Mesenchymal stem cell (in vitro differentiated cells and primary cell): ENCODE results near the gene BOD1.

ENCODE experiments used
- DNase-seq: peaks from one replicate; pipeline ENCODE4 v3.0.0-alpha.2; 2013
- H2AFZ ChIP-seq: one replicate; pipeline ENCODE4 v1.6.1; 2013; ENCODE audit warnings: low read depth, mild to moderate bottlenecking, control low read depth, inconsistent platforms, low read length, moderate library complexity
- H2AK5ac ChIP-seq: 2 replicates; pipeline ENCODE4 v1.6.1; 2013; ENCODE audit warnings: low read length, moderate library complexity, mild to moderate bottlenecking, inconsistent platforms; ENCODE audit not compliant: severe bottlenecking
- H2BK120ac ChIP-seq: one replicate; pipeline ENCODE4 v1.6.1; 2013; ENCODE audit warnings: low read depth, mild to moderate bottlenecking, inconsistent platforms, low read length, moderate library complexity
- H2BK12ac ChIP-seq, 2 experiments: one replicate each; pipeline ENCODE4 v1.6.1; 2013; ENCODE audit warnings: inconsistent platforms in 2 of 2, low read length in 2 of 2, mild to moderate bottlenecking in 2 of 2, moderate library complexity in 2 of 2, control low read depth in 1 of 2
- H2BK15ac ChIP-seq: one replicate; pipeline ENCODE4 v1.6.1; 2013; ENCODE audit warnings: mild to moderate bottlenecking, low read depth, inconsistent platforms; ENCODE audit not compliant: poor library complexity, severe bottlenecking
- H2BK5ac ChIP-seq: 2 replicates; pipeline ENCODE4 v1.6.1; 2013; ENCODE audit warnings: low read depth, mild to moderate bottlenecking, low read length, control low read depth, inconsistent platforms; ENCODE audit not compliant: poor library complexity, severe bottlenecking
- H3K14ac ChIP-seq, 2 experiments: one replicate each; pipeline ENCODE4 v1.6.1; 2013; ENCODE audit warnings: inconsistent platforms in 2 of 2, low read length in 2 of 2, control low read depth in 1 of 2, mild to moderate bottlenecking in 1 of 2, moderate library complexity in 1 of 2
- H3K18ac ChIP-seq, 2 experiments: one replicate each; pipeline ENCODE4 v1.6.1; 2013; ENCODE audit warnings: inconsistent platforms in 2 of 2, low read length in 2 of 2, control low read depth in 1 of 2, low read depth in 1 of 2, mild to moderate bottlenecking in 1 of 2
- H3K23ac ChIP-seq, 2 experiments: one replicate each; pipeline ENCODE4 v1.6.1; 2013; ENCODE audit warnings: inconsistent platforms in 2 of 2, low read length in 2 of 2, mild to moderate bottlenecking in 2 of 2, moderate library complexity in 2 of 2, control low read depth in 1 of 2
- H3K27ac ChIP-seq: 2 replicates; pipeline ENCODE4 v1.5.1; 2013; ENCODE audit warnings: mild to moderate bottlenecking, moderate library complexity, low read length, control low read depth, inconsistent platforms; ENCODE audit not compliant: poor library complexity, severe bottlenecking
- H3K27me3 ChIP-seq, 2 experiments: 2 replicates each; pipeline versions ENCODE4 v1.6.1 to v1.7.0; 2013; ENCODE audit warnings: low read length in 2 of 2, mild to moderate bottlenecking in 2 of 2, moderate library complexity in 2 of 2, control low read depth in 1 of 2, inconsistent platforms in 1 of 2; ENCODE audit not compliant: control insufficient read depth in 1 of 2, insufficient read depth in 1 of 2
- H3K36me3 ChIP-seq, 2 experiments: 2 replicates each; pipeline versions ENCODE4 v1.6.1 to v1.7.0; 2013; ENCODE audit warnings: low read length in 2 of 2, control low read depth in 1 of 2, inconsistent platforms in 1 of 2, low read depth in 1 of 2, mild to moderate bottlenecking in 1 of 2; ENCODE audit not compliant: insufficient read depth in 2 of 2, control insufficient read depth in 1 of 2
- H3K4ac ChIP-seq, 2 experiments: one replicate each; pipeline ENCODE4 v1.6.1; 2013; ENCODE audit warnings: inconsistent platforms in 2 of 2, low read length in 2 of 2, mild to moderate bottlenecking in 2 of 2, moderate library complexity in 2 of 2, control low read depth in 1 of 2, low read depth in 1 of 2
- H3K4me1 ChIP-seq: 2 replicates; pipeline ENCODE4 v1.6.1; 2013; ENCODE audit warnings: low read depth, low read length, control low read depth; ENCODE audit not compliant: control insufficient read depth, insufficient read depth
- H3K4me2 ChIP-seq: 2 replicates; pipeline ENCODE4 v1.6.1; 2013; ENCODE audit warnings: low read length, mild to moderate bottlenecking, inconsistent platforms; ENCODE audit not compliant: poor library complexity, severe bottlenecking
- H3K4me3 ChIP-seq, 2 experiments: 2 replicates each; pipeline versions ENCODE4 v1.5.1 to v1.7.0; 2013; ENCODE audit warnings: low read length in 2 of 2, mild to moderate bottlenecking in 2 of 2, control low read depth in 1 of 2, low read depth in 1 of 2; ENCODE audit not compliant: insufficient read depth in 1 of 2
- H3K79me1 ChIP-seq: replicated peaks from 2 replicates; pipeline ENCODE4 v1.6.1; 2013; ENCODE audit warnings: mild to moderate bottlenecking, control low read depth, low read length, inconsistent platforms; ENCODE audit not compliant: poor library complexity, severe bottlenecking
- H3K9ac ChIP-seq: 2 replicates; pipeline ENCODE4 v1.7.0; 2013; ENCODE audit warnings: mild to moderate bottlenecking, low read length, moderate library complexity
- H3K9me3 ChIP-seq: 2 replicates; pipeline ENCODE4 v1.7.0; 2013; ENCODE audit warnings: mild to moderate bottlenecking, low read length; ENCODE audit not compliant: control insufficient read depth
- H4K8ac ChIP-seq: one replicate; pipeline ENCODE4 v1.6.1; 2013; ENCODE audit warnings: inconsistent platforms, mild to moderate bottlenecking, low read length, moderate library complexity
- H4K91ac ChIP-seq: one replicate; pipeline ENCODE4 v1.6.1; 2013; ENCODE audit warnings: mild to moderate bottlenecking, low read length, inconsistent platforms
- WGBS: methylation state at CpG from one replicate; pipeline ENCODE4 v1.1.7; 2013; ENCODE audit warnings: mixed read lengths; 5-methylcytosine and 5-hydroxymethylcytosine counted together

The BOD1 gene

GRCh38 chr5:173638126-173639040 lies 21.9 kb upstream of the BOD1 start:
- H3K4ac ChIP-seq = no peak overlapping the region
- H4K8ac ChIP-seq = no peak overlapping the region
- no peak overlapping the region for H3K23ac ChIP-seq

GRCh38 chr5:173637340-173637739 lies 20.9 kb upstream of the BOD1 start:
- Histone ChIP-seq H2AK5ac (no peak overlapping the region), H3K4me3 (no peak overlapping the region), H2BK15ac (no peak overlapping the region), H3K14ac (no peak overlapping the region), H3K18ac (no peak overlapping the region), H2BK120ac (no peak overlapping the region), H3K4ac (no peak overlapping the region), H3K23ac (no peak overlapping the region), H2BK12ac (no peak overlapping the region), H3K4me1 (no peaks in the 10 kb centered on the region), H3K9ac (no peak overlapping the region), H4K91ac (no peak overlapping the region), H3K27me3 (peaks cover 0 to 19% of the 10 kb centered on the region in 2 experiments), H3K9me3 (no peaks in the 10 kb centered on the region), H3K79me1 (no peaks in the 10 kb centered on the region), H2AFZ (no peak overlapping the region), H3K36me3 (no peaks in the 10 kb centered on the region), H3K4me2 (no peak overlapping the region), H2BK5ac (no peak overlapping the region), H3K27ac (no peak overlapping the region), H4K8ac (no peak overlapping the region)
- DNase-seq = no peak
- WGBS = 95% methylated on average over 7 of the region's 7 CpGs

More at GRCh38 chr5:173638126-173639040, 21.9 kb upstream of the BOD1 start:
- no peak overlapping the region for H2BK15ac ChIP-seq
- no peak overlapping the region for H2BK12ac ChIP-seq
- no peak overlapping the region for H2AK5ac ChIP-seq
- H2BK120ac ChIP-seq = no peak overlapping the region
- H2AFZ ChIP-seq = no peak overlapping the region
- H3K4me1 ChIP-seq = no peaks in the 10 kb centered on the region
- H3K79me1 ChIP-seq = no peaks in the 10 kb centered on the region
- 84% methylated on average over 10 of the region's 10 CpGs for WGBS
- H3K27ac ChIP-seq = no peak overlapping the region
- H3K27me3 ChIP-seq = peaks cover 0 to 10% of the 10 kb centered on the region in 2 experiments
- no peak overlapping the region for H3K18ac ChIP-seq
- H3K9ac ChIP-seq = no peak overlapping the region
- no peaks in the 10 kb centered on the region for H3K36me3 ChIP-seq
- H3K9me3 ChIP-seq = no peaks in the 10 kb centered on the region
- H3K4me2 ChIP-seq = no peak overlapping the region
- H4K91ac ChIP-seq = no peak overlapping the region
- peak overlapping the region in 1 of 2 experiments; percentile 79 for H3K14ac ChIP-seq
- no peak overlapping the region for H3K4me3 ChIP-seq
- no peak overlapping the region for H2BK5ac ChIP-seq
- DNase-seq = no peak

GRCh38 chr5:173634465-173634983 lies 18.1 kb upstream of the BOD1 start:
- no peak overlapping the region for H3K4ac ChIP-seq
- H3K9ac ChIP-seq = no peak overlapping the region
- H2BK120ac ChIP-seq = no peak overlapping the region
- no peak overlapping the region for H2BK5ac ChIP-seq
- H3K27ac ChIP-seq = no peak overlapping the region
- DNase-seq = no peak
- H3K23ac ChIP-seq = no peak overlapping the region
- H2AK5ac ChIP-seq = no peak overlapping the region
- no peak overlapping the region for H3K4me3 ChIP-seq
- H3K14ac ChIP-seq = no peak overlapping the region
- H2BK15ac ChIP-seq = no peak overlapping the region
- peaks cover 3 to 12% of the 10 kb centered on the region in 2 experiments for H3K27me3 ChIP-seq
- H3K18ac ChIP-seq = no peak overlapping the region
- H2AFZ ChIP-seq = no peak overlapping the region
- H4K8ac ChIP-seq = no peak overlapping the region
- no peaks in the 10 kb centered on the region for H3K36me3 ChIP-seq
- peaks cover 2% of the 10 kb centered on the region for H3K4me1 ChIP-seq
- no peak overlapping the region for H3K4me2 ChIP-seq
- H3K79me1 ChIP-seq = no peaks in the 10 kb centered on the region
- H3K9me3 ChIP-seq = no peaks in the 10 kb centered on the region
- 95% methylated on average over 2 of the region's 4 CpGs for WGBS
- H2BK12ac ChIP-seq = no peak overlapping the region
- H4K91ac ChIP-seq = no peak overlapping the region

GRCh38 chr5:173633304-173633703 lies 16.9 kb upstream of the BOD1 start:
- H3K4ac ChIP-seq = peak overlapping the region in 1 of 2 experiments; percentile 47
- H3K9ac ChIP-seq = no peak overlapping the region
- no peak overlapping the region for H3K14ac ChIP-seq
- H3K27me3 ChIP-seq = peaks cover 3 to 13% of the 10 kb centered on the region in 2 experiments
- peak overlapping the region in 1 of 2 experiments; percentile 30 for H3K18ac ChIP-seq
- no peaks in the 10 kb centered on the region for H3K79me1 ChIP-seq
- H2BK15ac ChIP-seq = no peak overlapping the region
- no peak overlapping the region for H2BK5ac ChIP-seq
- no peak overlapping the region for H3K23ac ChIP-seq
- H3K36me3 ChIP-seq = no peaks in the 10 kb centered on the region
- H3K4me2 ChIP-seq = no peak overlapping the region
- no peak overlapping the region for H2AFZ ChIP-seq
- no peak overlapping the region for H3K27ac ChIP-seq
- H2BK120ac ChIP-seq = no peak overlapping the region
- H2AK5ac ChIP-seq = no peak overlapping the region
- no peaks in the 10 kb centered on the region for H3K9me3 ChIP-seq
- H3K4me1 ChIP-seq = peaks cover 2% of the 10 kb centered on the region
- H4K91ac ChIP-seq = no peak overlapping the region
- no peak overlapping the region for H4K8ac ChIP-seq
- no peak overlapping the region for H2BK12ac ChIP-seq
- DNase-seq = no peak
- WGBS = 91% methylated on average over 10 of the region's 10 CpGs
- H3K4me3 ChIP-seq = no peak overlapping the region
